Measurements from ENCODE around the gene STX16.

- no peak for TF ChIP-seq POLR2A (IDR thresholded peaks at IDR 0.05)
- no peak for TF ChIP-seq CTCF (IDR thresholded peaks at IDR 0.05)
- TF ChIP-seq POLR2AphosphoS5 (IDR thresholded peaks at IDR 0.05), result no peak
Observed at GRCh38 chr20:58670102-58670501, 19.0 kb downstream of the STX16 start.

Data from stomach (tissue), 4 donors.